Measurements from ENCODE around the gene CCL8.

DNA sequence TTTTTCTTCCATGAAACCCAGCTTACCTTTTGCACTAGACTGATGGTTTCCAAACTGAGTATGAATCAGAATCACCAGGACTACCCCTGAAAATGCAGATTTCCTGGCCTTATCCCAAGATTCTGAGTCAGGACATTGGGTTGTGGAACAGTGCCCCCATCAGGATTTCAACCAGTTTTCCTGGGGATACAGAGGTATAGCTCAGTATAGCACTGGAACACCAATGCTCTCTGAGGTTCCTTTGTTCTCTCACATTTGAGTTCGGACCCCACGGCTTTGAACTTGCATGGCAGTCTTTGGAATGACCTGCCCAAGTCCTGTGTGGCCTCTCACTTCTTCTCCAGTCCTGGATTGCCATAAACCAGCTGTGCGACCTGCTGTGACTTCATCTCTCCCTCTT lies 12.8 kb upstream of the CCL8 start:
- TF ChIP-seq, protein P1, sequence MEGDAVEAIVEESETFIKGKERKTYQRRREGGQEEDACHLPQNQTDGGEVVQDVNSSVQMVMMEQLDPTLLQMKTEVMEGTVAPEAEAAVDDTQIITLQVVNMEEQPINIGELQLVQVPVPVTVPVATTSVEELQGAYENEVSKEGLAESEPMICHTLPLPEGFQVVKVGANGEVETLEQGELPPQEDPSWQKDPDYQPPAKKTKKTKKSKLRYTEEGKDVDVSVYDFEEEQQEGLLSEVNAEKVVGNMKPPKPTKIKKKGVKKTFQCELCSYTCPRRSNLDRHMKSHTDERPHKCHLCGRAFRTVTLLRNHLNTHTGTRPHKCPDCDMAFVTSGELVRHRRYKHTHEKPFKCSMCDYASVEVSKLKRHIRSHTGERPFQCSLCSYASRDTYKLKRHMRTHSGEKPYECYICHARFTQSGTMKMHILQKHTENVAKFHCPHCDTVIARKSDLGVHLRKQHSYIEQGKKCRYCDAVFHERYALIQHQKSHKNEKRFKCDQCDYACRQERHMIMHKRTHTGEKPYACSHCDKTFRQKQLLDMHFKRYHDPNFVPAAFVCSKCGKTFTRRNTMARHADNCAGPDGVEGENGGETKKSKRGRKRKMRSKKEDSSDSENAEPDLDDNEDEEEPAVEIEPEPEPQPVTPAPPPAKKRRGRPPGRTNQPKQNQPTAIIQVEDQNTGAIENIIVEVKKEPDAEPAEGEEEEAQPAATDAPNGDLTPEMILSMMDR (IDR thresholded peaks at IDR 0.05), result peak in 2 of 7 experiments; percentile 10 to 11
- TF ChIP-seq POLR2A (IDR thresholded peaks at IDR 0.05) (no peak), POLR2AphosphoS5 (IDR thresholded peaks at IDR 0.05) (no peak)

All from stomach (tissue), 4 donors.